ENCODE data around the gene DYNC2I2. TPM values are rescaled to one million over a fixed set of nuclear protein-coding genes. Genes with fewer than 3 reads are reported as not detected.

DYNC2I2 gene
- total RNA-seq, 4 donors from 2014 or later, result 39.7 to 65.9 (median 54.4) TPM

GRCh38 chr9:128638580-128638979 lies 18.1 kb downstream of the DYNC2I2 start:
- WGBS, 2 donors, result 67 to 85% methylated on average over 4 of the region's 4 CpGs
- Histone ChIP-seq H3K4me3 (no peak overlapping the region), H3K36me3 (peaks cover 5 to 50% (median 7%) of the 10 kb centered on the region in 3 donors), H3K27me3 (no peaks in the 10 kb centered on the region), H3K4me1 (peaks cover 20 to 50% (median 24%) of the 10 kb centered on the region in 3 donors), H3K9me3 (no peaks in the 10 kb centered on the region), H3K27ac (no peak overlapping the region)
- intact Hi-C loops (cut with DNase I), result no loop called here
- TF ChIP-seq POLR2A (IDR thresholded peaks at IDR 0.05) (no peak), CTCF (IDR thresholded peaks at IDR 0.05) (no peak)
- no peak for DNase-seq

GRCh38 chr9:128637656-128638055 lies 19.0 kb downstream of the DYNC2I2 start:
- no peak overlapping the region for H3K27ac ChIP-seq
- peaks cover 10 to 60% (median 14%) of the 10 kb centered on the region in 3 donors for H3K36me3 ChIP-seq
- peaks cover 20 to 42% (median 24%) of the 10 kb centered on the region in 3 donors for H3K4me1 ChIP-seq
- no peaks in the 10 kb centered on the region for H3K9me3 ChIP-seq
- DNase-seq, result no peak
- no peak overlapping the region for H3K4me3 ChIP-seq
- TF ChIP-seq CTCF (IDR thresholded peaks at IDR 0.05) (no peak), POLR2A (IDR thresholded peaks at IDR 0.05) (no peak)
- WGBS, 2 donors, result 63 to 64% methylated on average over 6 of the region's 10 CpGs
- intact Hi-C loops (cut with DNase I), result no loop called here
- H3K27me3 ChIP-seq, result no peaks in the 10 kb centered on the region

- no peak for TF ChIP-seq CTCF (IDR thresholded peaks at IDR 0.05)
- no peak for TF ChIP-seq POLR2A (IDR thresholded peaks at IDR 0.05)
- intact Hi-C loops (cut with DNase I), result no loop called here
- Histone ChIP-seq H3K27me3 (no peaks in the 10 kb centered on the region), H3K27ac (peak overlapping the region; percentile 83 to 95 (median 88)), H3K4me1 (peaks cover 20 to 44% (median 24%) of the 10 kb centered on the region in 3 donors), H3K4me3 (no peak overlapping the region), H3K36me3 (peaks cover 19 to 68% (median 22%) of the 10 kb centered on the region in 3 donors), H3K9me3 (no peaks in the 10 kb centered on the region)
- 82 to 97% methylated on average over 6 to 11 of the region's 20 CpGs for WGBS, 2 donors
- no peak for DNase-seq
These were observed 19.8 kb downstream of the DYNC2I2 start for GRCh38 chr9:128636556-128637530.

- Histone ChIP-seq H3K27me3 (no peaks in the 10 kb centered on the region), H3K36me3 (peaks cover 27 to 76% (median 29%) of the 10 kb centered on the region in 3 donors), H3K9me3 (no peaks in the 10 kb centered on the region), H3K4me3 (peak overlapping the region in 2 of 4 donors; percentile 9 to 24), H3K4me1 (peaks cover 20 to 40% (median 24%) of the 10 kb centered on the region in 3 donors), H3K27ac (peak overlapping the region; percentile 83 to 95 (median 88))
- DNase-seq, result no peak
- TF ChIP-seq CTCF (IDR thresholded peaks at IDR 0.05) (peak in 2 of 6 experiments; percentile 22 to 25), POLR2A (IDR thresholded peaks at IDR 0.05) (no peak)
- intact Hi-C loops (cut with DNase I), result no loop called here
- WGBS, 2 donors, result 20 to 40% methylated on average over 1 to 2 of the region's 16 CpGs
These were observed 20.6 kb downstream of the DYNC2I2 start for GRCh38 chr9:128636024-128636390.

Measured in esophagus squamous epithelium (tissue), 5 donors.